ENCODE data around the gene TGFBR3.

The TGFBR3 gene

DNA sequence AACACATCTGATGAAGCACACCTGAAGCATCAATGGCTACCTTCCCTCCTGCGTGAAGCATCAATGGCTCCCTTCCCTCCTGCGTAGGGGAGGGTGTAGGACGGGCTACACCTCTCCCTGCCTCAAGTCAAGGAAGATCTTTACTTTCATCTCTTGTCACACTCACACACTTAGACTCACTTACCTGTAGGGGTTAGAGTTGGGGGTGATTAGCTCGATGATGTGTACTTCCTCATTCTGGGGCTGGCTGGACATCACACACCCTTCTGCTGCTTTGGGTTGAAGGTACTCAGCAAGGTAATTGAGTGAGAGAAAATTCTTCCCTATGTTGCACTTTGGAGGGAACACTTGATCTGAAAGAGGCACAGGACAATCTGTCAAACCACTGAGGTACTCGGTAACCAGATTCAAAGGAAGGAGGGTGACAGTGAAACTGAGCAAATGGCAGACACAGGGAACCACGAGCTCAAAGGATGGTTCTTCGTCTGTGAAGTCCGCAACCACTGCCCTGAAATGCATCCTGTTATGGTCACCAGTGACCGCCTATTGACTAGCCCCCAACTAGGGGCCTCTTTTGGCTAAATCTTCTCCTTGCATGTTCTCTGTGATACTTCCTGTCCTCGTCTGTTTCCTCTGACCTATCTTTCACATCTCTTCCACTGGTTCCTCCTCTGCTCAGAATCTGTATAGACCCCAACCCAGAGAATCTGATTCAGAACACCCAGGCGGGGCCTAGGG, 156.2 kb downstream of the TGFBR3 start:
- no peak for DNase-seq

DNA sequence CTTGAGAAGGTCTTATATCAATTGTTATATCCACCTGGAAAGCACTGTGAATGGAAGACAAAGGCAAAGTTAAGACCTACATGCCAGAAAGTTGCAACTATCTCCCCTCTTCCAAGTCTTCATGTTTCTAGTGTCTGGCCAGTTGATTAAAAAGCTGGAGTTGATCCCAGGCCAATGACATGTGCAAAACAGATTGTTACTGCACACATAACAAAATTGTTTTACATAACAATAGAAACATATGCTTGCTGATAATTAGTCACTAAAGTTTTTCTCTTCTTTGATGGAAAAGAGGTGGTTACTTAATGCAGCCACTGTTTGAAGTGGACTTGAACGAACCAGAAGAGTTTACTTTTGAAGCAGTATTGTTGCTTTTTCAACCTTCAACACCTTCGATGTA, 158.2 kb downstream of the TGFBR3 start:
- no peak for DNase-seq

DNA sequence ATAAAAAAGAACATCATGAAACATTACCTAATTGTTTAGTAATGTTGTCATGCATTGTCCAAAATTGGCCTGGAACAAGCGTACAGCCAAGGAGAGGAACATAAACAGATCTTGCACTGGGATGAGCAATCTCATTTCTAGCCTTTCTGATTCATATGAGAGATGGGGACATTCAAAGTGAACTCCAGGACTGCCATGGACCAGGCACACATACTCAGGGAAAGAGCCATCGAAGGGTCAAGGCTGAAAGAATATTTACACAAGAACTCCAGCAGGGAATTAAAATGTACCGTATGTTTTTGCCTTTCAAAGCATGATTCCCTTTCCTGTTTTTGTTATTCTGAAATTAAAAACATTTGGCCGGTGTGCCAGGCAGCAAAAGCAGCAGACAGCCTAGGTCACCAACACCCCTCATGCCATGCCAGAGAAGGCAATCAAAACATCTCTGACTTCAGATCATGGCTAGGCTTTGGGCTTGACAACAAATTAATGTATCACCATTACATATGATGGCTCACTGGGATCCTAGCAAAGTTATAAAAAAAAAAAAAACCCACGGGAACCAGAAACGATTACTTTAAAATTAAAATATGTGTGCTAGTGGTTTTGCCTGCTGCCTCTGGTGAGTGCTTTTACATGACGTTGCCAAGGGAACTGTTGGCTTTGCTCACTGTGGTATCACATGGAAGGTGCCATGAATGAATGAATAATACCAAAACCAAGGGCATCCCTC, 159.8 kb downstream of the TGFBR3 start:
- no peak for DNase-seq

DNA sequence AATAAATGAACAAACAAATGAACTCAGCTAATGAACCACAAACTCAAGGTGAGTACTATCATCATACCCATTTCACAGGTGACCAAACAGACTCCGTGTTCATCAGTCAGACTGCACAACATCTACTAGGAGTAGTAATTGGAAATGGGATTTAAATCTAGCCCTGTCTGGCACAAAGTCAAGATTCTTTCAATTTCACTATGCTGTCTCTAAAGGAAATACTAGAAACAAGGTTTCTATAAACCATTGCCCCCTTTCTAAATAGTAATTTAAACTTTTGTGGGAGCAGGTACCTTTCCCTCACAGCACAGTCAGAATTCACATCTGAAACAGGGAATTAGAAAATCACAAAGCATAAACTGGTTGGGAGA, 160.3 kb downstream of the TGFBR3 start:
- no peak for DNase-seq

DNA sequence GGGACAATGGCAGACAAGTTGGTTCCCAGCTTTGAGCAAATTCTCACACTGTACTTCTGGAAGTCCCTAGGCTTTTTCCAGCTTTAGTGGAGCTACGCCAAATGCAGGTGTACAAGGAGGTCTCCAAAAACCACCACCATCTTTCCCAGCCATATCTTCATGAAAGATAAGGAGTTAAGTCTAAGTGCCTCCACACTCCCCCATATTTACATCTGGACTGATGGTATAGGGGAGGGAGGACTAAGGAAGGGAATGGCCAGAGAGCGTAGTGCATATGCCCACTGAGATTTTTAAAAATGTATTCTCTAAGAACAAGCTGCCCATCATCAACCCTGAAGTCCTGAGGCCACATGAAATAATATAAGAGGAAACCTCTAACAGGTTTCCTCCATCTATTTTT, 161.3 kb downstream of the TGFBR3 start:
- no peak for DNase-seq

DNA sequence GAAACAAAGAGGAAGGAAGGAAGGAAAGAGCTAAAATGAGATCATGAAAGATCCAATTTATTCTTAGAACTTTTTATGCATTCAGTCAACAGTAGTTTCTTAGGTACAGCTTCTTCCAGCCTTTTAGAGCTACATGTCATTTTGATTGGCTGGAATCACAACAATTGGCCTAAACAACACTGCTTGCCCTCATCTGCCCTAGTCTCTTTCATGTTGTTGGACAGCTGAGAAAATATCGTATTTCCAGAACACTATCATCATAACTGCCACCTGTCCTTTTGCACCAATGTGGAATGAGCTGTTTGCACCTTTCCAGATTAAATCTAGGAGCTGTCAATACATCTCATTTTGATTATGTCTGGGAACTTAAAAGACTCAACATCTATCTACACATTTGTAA, 161.7 kb downstream of the TGFBR3 start:
- no peak for DNase-seq

DNA sequence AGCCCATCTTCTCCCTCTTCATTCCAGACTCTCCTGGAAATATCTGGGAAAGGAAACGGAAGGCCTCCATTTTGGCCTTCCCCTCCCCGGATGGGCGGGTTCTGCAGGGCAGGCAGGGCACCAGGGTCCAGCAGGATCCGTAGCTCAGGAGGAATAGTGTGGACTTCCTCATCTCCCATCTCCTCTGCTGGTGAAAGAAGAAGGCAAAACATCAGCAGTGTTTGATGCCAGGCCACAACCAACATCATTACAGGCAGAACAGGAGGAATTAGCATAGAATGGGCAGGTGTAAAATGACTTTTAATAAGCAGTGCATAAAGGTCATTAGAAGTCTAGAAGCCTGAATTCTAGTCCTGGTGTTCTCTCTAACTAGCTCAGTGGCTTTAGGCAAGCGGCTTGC, 165.9 kb downstream of the TGFBR3 start:
- no peak for DNase-seq

DNA sequence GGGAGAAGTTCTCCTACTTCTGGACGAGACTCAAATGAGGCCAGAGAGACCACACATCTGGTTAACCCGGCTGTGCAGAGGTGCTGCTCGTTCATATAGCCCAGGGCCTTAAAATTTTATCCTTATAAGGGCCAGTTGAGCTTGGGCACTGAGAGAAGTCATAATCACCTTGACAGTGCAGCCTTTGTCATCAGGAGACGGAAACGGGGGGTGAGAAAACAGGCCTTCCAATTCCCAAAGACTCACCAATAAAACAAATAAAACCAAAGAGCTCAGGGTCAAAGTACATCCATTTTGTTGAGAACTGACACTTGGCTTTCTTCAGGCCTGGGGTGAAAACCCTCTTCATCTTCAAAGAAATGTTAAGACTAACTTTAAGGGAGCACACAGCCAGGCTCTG, 167.1 kb downstream of the TGFBR3 start:
- no peak for DNase-seq

DNA sequence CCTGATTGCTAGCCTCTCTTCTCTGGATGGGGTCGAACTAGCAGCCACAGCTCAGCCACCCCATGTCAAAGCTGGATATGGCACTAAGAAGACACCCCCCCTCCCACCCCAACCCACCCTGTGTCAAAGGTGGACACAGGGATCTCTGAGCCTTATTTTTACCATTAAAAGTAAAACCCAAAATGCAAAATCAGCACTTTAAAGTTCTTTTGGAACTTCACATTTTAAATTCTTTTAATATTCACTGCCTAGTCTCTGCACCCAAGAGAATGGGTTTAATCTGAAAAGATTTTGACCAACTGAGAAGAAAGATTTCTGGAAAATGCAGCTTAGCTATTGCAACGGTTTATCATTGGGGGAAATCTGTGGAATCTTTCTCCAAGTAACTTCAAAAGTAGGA, 167.6 kb downstream of the TGFBR3 start:
- DNase-seq, result no peak

DNA sequence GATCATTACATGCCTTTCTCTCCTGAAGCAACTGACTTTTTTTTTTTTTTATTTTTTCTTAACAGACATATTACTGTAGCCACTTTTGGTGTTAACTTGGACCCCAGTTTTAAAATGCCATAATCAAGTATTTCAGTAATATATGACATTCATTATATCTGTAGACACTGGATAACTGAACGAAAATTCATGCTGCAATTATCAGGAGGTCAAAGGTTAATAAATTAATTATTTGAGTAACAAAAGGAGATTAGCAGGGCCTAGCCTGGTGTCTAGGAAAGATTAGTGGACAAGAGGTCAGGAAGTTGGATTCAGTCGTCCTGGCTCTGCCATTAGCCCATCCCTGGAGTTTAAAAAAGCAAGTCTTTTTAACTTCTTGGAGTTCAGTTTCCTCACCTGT, 168.1 kb downstream of the TGFBR3 start:
- no peak for DNase-seq

DNA sequence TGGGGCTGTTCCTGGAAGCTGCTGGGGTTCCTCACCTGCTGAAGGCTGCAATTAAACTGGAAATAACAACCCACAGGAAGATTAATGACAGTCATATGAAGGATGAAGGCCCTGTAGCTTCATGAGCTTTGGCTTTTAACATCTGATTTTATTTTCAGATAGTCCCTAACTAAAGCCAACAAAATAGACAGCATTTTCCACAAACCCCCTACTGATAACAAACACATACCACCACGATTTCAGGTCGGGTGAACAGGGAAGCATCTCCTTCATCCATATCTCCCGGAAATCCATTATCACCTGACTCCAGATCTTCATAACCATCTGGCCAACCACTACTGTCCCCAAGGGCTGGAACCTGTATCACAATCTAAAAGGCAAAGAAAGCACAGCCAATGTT, 169.6 kb downstream of the TGFBR3 start:
- no peak for DNase-seq

DNA sequence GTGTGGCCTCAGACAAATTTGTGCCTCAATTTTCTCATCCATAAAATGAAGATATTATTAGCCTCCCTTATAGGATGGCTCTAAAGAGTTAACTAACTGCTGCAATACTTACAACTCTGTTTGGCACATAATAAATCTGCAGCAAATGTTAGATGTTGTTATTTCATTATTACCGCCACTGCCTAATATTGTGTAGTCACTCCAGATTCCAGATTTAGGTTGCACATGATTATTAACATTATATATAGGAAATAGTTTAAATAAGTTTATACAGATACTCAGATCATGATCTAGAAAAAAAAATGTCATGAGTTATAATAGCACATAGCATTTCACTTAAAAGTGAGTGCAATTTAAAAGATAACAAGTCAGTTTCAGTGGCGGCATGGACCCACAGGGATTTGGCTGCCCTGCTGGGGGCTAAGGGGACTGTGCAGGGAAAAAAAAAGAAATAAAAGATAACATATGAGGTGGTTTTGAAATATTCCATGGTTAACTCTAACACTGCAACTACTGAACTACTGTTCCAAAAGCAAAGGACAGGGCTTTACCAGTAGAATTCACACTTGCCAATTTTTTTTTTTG, 170.4 kb downstream of the TGFBR3 start:
- DNase-seq, result no peak

DNA sequence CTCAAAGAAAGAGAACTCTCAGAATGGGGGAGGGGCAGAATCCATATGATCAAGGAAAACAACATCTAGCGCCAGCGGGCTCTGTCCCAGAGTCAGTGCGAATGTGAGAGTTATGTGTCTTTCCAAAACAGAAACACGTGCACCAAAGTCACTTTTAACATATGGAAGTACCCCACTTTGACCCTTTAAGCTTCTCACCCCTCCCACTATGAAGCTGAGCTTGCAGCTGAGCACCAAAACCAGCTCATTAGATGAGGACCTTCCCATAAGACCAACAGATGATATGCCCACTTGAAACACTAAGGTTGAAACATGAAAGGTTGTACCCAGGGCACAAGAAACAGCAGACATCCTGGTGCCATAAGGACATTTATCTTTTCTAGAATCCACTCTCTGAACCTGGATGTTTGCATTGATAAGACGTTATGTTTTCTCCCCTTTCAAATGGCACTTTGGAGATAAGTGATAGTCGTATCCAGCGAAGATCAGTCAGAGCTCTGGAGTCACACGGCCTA, 171.0 kb downstream of the TGFBR3 start:
- DNase-seq, result no peak

DNA sequence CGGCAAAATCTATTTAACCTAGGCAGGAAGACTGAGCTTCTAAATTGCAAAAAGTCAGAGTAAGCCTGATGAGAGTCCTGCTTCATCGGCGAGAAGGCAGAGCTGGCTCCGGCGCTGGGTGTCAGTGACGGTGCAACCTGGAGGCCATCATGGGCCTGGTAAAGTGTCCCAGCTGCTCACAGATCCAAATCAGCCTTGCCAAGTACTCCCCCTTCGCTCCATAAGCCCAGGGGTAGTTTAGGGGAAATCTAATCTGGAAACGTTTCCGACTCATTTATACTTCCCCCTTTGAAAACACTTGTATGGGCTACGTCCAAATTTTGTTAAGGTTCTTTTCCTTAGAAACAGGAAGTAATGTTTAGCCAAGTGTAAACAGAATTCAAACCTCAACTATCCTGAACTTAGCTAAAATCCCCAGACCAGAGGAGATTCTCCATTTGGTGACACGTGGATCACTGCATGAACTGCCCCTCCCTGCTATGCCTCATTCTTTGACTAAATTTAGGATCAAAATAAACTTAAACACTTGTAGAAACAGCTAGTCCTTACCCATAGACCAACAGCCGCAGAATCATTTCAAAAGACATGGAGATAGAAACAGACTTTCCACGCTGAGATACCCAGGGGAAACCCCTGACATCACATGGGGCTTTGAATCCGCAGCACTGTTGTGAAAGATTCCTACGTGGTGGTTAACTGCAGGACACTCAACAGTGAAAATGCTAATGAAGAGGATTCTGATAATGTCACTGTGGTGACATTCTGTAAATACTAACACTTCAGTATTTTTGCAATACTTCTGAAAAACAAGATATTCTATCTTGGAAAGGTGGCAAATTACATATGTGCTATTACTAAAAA, 172.7 kb downstream of the TGFBR3 start:
- DNase-seq, result no peak

DNA sequence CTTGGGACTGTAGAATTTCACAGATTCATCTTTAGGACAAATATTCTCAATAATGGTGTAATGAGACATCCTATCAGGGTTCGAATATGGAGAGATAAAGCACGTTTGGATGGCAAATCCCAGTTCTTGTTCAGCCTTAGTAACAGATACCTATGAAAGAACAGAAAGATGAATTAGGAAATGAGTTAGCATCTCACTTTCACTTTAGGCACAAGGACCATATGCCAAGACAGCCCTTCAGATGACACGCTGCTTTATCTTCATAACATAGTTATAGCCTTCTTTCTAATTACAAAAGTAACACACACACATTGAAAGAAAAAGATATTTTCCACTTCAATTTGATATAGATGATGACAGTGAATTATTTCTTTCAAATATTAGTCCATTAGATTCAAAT, 173.6 kb downstream of the TGFBR3 start:
- no peak for DNase-seq

DNA sequence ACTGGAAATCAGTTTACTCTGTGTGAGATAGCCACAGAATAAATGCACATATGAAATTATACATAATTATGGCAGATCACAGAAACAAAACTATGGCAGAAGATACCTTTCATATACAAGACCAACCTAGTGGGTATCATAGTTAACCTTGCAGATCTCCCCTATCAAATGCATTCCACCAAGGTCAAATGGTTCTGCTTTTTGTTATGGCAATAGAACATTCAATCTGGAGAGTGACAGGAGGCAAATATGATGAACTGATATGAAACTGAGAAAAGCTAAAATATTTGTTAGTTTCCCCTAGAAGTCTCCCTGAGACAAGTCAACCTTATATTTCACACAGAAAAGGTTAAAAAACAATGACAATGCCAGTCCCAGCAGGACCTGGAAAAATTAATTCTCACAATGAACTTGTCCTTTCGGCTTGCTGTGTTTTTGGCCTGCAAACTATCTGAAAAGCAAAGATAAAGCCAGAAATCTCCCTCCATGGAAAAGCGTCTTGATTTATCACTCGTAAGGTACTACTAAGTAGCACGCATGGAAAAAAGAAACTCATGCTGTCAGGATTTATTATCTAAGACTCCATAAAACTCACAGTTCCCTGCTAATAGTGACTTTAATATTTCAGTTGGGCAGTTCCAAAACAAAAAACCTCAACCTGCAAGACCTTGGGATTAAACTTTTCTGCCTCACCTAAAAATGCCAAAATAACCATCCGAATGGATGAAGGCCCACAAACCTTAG, 174.3 kb downstream of the TGFBR3 start:
- DNase-seq, result no peak

DNA sequence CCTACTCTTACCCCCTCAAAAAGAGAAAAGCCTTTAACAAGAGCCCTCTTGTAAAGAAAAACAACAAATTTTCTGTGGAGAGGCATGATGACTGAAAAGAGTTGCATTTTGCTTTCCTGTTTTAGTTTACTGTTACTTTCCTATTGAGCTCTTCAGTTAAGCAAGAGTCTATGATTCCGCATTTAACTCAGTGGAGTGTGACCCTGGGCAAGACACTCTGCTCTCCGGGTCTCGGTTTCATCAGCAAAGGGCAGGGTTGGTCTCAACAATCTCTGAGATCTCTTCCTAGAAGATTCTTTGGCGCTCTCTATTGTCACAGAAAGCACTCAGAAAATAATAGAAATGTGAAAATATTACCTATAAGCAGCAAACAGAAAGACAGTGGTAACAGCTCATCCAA, 175.7 kb downstream of the TGFBR3 start:
- no peak for DNase-seq

DNA sequence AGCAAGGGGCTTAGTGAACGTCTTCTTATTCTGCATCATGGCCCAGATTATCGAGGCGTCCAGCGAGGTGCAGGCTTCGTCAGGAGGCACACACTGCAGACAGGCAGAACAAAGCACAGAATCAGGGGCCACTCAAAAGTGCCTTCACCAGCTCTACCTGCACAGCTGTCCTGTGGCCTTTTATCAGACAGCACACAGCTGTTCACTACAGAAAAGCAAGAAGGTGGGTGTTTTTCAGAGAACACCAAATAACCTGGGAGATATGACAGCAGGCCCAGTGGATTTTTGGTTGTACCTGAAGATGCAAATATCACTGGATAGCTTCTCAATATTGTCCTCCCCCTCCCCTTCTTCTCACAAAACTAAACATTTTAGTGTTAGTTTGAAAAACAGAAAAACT, 177.3 kb downstream of the TGFBR3 start:
- no peak for DNase-seq

DNA sequence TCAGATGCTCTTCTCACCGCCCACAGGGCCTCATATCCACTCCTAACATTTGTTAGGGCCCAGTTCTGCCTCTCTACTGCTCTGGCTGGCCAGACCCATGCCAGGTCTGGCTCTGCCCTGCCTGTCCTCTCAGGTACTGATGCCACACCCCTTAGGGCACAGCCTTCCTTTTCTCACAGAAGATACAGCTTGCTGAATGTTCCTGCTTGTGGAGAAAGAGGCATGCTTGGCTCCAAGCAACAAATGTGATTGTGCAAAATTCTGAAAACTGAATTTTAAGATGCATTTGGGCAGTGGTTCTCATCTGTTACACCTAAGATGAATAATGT, 178.1 kb downstream of the TGFBR3 start:
- no peak for DNase-seq

DNA sequence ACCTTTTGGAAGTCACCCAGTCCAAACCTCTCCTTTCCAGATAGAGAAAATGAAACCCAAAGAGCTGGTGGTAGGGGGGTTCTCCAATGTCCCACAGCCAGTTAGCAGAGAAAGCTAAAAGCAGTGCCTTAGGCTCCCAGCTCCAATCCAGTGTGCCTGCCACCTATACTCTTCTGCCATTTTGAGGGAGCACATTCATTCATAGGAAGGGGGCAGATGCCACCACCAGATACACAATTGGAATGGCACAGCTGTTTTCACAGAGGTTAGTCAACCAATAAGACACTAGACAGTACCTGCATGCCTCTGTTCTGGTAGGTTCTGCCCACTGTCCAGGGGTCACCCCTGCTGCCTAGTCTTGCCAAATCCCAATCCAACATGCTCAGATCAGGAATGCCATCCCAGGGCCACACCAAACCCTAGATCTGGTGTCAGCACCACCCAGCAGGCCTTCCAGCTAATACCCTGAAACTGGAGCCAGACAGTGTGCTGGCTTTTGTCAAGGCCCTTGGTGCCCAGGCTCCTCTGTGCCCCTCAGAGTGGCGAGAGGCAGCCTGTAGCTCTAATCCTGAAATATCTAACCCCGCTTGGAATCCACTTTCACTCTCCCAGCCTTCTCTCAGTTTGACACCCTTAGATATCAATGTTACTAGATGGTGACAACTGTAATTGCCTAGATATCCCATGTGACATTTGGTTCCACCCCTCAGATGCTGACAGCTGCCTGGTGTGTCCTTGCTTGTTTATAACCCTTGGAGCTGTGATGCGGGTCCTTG, 178.6 kb downstream of the TGFBR3 start:
- DNase-seq, result no peak

DNA sequence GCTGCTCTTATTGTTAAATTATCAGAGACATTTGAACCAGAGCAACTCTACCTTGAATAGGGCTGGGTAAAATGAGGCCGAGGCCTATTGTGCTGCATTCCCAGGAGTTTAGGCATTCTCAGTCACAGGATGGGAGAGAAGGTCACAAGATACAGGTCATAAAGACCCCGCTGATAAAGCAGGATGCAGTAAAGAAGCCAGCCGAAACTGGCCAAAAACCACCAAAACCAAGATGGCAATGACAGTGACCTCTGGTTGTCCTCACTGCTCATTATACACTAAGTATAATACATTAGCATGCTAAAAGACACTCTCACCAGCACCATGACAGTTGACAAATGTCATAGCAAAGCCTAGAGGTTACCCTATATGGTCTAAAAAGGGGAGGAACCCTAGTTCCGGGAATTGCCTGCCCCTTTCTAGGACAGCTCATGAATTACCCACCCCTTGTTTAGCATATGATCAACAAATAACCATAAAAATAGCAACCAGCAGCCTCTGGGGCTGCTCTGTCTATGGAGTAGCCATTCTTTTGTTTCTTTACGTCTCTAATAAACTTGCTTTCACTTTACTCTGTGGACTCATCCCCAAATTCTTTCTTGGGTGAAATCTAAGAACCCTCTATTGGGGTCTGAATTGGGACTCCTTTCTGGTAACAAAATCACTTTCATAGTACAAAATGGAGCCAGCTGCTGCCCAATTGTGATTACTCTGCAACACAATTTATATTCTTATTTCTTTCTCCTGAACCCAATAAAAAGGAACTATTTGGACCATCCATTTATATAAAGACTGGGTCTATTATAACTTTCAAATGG, 179.6 kb downstream of the TGFBR3 start:
- DNase-seq, result no peak

All from NCI-H2107 (cell line).